Lung microvascular endothelial cell (primary cell): Measurements from ENCODE around the gene MAB21L2. TPM values are rescaled to one million over a fixed set of nuclear protein-coding genes. Genes with fewer than 3 reads are reported as not detected.
A peak's percentile ranks its signal among the peaks of the same experiment; 100 is the strongest.

Experiments used
- DNase-seq, 2 donors: peaks; one replicate each; pipeline versions ENCODE4 v3.0.0 to v3.0.0-alpha.2; 2010; ENCODE audit warnings: low read depth in 2 of 2
- total RNA-seq: library from RNA; depleted of rRNA; stranded (reverse); fragments of >200 nt; gene quantifications from 2 replicates; pipeline ENCODE4 v1.2.1, GENCODE V29; 2014

MAB21L2 gene
- total RNA-seq, 1 donor from 2014 or later: 0.20 TPM

DNA sequence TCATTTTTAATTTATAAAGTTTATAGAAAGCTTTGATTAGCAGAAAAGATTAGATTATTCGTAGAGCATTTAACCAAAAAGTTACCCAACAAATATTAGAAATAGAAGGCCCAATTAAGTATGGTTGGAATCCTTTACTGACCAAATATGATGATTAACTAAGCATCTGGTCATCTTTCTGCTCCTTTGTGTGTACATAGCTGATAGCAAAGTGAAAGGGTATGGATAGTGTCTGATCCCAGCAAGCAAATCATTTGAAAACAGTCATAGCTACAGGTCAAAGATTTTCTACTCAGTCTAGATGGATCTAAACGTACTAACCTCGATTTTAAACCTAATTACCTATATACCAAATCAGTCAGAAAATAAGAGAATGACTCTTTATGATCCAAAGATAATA is 7.3 kb upstream of the MAB21L2 start:
- DNase-seq: no peak

DNA sequence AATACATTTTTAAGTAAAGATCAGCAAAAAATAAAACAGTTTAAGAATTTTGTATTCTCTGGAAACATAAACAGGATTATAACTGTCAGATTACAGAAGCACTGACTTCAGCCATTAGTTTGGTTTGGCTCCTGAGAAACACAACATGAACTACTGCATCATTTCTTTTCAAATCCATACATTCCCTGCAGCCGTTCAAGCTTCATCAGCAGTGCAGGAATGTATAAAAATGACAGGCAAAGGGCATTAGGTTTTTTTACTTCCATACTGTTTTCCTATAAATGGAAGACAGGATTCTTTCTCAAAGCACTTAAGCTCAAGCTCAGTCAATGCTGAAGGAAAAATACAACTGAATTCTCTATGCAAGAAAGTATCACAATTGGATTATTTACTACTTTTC is 4.2 kb upstream of the MAB21L2 start:
- no peak for DNase-seq

DNA sequence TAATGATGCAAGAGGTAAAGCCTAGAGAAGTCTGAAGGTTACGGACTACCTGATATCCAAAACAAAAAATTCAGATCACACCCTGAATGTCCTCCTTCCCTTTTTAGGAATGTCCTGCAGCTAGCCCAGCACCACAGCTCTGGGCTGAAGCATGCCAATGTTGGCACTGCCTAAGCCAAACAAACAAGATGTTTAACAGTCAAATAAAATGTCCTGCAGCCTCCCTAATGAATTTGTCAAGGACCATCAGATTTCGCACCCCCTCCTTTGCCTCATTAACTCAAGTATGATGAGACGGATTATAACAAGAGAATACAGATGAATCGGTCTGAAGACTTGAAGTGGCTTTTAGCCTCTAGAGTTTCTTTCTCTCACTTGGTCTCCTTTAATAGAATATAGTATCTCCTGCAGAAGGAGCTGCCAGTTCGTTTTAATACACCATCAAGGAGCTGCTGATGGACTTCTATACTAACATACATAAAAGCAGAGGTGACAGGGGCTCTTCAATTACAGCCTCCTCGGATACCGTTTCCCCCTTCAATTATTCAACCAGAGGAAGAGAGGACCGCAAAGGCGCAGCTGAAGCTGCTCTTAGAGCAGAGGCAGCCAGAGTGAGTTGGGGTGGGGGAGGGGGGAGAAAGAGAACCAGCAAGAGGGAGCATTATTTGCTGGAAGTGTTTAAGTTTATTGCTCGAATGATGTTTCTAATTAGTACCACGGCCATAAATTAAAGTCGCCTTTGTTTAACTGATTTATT is 3.0 kb upstream of the MAB21L2 start:
- no peak for DNase-seq

DNA sequence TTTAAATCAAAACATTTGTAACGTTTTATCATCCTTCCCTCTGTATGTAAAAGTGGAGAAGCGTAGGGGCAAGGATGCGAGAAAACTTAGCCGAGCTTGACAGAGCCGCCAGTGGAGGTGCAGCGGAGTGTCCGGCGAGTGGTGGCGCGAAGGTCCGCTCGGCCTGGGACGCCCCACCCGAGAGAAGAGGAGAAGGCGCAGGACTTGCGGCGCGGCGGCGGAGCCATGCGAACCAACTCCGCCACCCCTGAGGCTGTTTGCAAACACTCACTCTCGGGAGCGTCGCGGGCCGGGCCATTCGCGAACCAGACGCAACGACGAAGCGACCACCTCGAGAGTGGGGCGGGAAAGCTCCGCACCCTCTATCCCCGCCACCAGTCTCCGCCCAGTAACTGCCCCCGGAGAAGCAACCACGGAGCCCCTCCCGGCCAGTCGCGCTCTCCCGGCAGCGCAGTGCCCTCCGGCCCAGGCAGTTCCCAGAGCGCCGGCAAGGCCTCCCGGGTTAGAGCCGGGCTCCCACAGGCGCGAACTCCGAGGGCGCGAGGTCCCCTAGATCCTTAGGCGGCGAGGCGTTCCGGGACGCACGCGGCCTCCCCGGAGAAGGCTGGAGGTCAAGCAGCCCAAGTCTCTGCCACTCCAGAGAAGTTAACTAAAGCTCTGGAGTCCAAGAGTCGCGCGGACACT is 2.3 kb upstream of the MAB21L2 start:
- DNase-seq: peak; percentile 6 to 23

DNA sequence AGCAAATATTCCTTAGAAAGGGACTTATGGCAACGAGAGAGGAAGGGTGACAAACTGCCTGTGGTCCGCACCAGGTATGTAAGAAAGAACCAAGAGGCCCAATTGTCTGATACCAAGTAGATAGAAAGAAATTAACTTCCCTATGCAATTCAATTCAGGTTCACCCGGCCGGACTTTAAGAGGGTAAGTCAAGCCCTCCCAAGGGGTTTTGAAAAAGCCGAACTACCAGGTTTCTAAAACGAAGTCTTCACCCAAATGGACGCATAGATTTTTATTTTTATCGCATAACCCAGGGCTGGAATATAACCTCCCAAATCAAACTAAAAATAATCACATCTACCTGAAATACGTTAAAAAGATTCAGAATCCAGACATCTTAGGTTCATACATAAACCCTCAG is 1.6 kb upstream of the MAB21L2 start:
- no peak for DNase-seq

- DNase-seq: no peak
These were observed 820 bp upstream of the MAB21L2 start for GRCh38 chr4:150581056-150581605.

DNA sequence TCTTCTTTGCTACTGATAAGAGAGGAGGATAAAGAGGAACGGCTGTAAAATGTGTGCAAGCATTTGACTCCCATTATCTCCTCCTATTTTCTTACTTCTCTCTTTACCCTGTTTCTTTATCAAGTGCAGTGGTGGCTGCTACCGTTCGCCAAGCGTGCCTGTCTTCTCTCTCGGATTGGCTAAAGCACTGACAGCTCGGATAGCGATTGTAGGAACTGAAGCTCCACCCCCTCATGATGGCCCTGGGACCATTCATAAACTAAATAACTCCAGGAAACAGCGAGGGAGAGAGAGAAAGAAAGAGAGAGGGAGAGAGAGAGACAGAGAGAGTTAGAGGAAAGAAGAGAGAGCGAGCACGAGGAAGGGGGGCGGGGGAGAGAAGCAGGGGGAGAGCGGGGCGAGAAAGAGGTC is 305 bp upstream of the MAB21L2 start:
- DNase-seq: peak in 1 of 2 donors; percentile 89

- DNase-seq: peak; percentile 6 to 80
These were observed 929 bp downstream of the MAB21L2 start for GRCh38 chr4:150582873-150583286.

DNA sequence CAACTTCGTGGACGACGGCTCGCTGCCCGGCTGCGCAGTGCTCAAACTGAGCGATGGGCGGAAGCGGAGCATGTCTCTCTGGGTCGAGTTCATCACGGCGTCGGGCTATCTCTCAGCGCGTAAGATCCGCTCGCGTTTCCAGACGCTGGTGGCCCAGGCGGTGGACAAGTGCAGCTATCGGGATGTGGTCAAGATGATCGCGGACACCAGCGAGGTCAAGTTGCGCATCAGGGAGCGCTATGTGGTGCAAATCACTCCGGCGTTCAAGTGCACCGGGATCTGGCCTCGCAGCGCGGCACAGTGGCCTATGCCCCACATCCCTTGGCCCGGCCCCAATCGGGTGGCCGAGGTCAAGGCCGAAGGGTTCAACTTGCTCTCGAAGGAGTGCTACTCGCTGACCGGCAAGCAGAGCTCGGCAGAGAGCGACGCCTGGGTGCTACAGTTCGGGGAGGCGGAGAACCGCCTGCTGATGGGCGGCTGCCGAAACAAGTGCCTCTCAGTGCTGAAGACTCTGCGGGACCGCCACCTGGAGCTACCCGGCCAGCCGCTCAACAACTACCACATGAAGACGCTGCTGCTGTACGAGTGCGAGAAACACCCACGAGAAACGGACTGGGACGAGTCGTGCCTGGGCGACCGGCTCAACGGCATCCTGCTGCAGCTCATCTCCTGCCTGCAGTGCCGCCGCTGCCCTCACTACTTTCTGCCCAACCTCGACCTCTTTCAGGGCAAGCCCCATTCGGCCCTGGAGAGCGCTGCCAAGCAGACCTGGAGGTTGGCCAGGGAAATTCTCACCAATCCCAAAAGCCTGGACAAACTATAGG is 1.5 kb downstream of the MAB21L2 start:
- DNase-seq: peak; percentile 4 to 69

- peak in 1 of 2 donors; percentile 31 for DNase-seq
These were observed 2.4 kb downstream of the MAB21L2 start for GRCh38 chr4:150584111-150584915.

- DNase-seq: no peak
These were observed 3.7 kb downstream of the MAB21L2 start for GRCh38 chr4:150585611-150586010.

DNA sequence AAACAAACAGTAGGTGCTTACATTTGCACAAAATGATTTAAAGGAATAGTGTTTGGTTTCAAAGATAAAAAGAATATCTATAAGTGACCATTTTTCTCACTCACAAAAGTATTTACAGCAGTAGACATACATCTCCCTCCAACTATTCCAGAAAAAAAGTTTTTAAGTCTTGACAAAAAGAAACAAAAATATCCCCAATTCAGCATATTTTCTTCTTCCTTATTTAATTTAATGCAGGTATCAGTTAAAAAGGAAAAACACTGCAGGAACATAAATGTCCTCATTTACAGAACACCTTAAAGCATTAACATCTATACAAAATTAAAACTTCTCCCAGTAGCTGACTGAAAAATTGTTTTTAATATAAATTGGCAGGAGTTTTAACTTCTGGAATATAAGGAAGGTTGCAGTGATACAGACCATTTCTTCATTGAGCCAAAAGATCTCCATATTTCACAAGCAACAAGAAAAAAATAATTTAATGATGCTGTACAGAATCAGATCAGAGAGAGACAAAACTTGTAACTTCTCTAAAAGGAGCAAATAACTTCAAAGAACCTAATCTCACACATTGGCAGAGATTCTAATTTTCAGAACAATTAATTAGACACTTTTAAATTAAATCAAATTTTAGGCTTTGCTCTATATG is 4.3 kb downstream of the MAB21L2 start:
- DNase-seq: no peak

GRCh38 chr4:150588316-150588715 is 6.4 kb downstream of the MAB21L2 start:
- DNase-seq: no peak

- DNase-seq: no peak
These were observed 7.2 kb downstream of the MAB21L2 start for GRCh38 chr4:150589157-150589556.

GRCh38 chr4:150590631-150591030 is 8.7 kb downstream of the MAB21L2 start:
- DNase-seq: no peak

DNA sequence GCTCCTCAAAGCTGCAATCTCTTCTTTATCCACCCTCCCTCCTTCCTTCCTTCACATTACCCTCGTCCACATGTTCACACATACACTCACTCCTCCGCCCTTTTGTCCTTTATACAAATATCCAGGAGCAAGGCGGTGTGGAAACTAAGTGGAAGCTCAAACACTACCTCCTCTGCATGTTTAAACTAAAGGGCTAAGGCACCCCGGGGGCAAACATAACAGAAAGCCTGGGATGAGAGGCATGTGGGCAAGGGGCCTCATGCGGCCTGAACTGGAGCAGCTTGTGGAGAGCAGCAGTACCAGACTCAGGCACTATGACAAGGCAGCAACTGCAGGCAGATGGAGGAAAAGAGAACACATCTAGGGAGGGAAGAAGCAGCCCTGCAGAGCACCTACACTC is 9.5 kb downstream of the MAB21L2 start:
- no peak for DNase-seq

GRCh38 chr4:150591904-150592303 is 10.0 kb downstream of the MAB21L2 start:
- no peak for DNase-seq

GRCh38 chr4:150593996-150594395 is 12.0 kb downstream of the MAB21L2 start:
- DNase-seq: peak; percentile 5 to 68

DNA sequence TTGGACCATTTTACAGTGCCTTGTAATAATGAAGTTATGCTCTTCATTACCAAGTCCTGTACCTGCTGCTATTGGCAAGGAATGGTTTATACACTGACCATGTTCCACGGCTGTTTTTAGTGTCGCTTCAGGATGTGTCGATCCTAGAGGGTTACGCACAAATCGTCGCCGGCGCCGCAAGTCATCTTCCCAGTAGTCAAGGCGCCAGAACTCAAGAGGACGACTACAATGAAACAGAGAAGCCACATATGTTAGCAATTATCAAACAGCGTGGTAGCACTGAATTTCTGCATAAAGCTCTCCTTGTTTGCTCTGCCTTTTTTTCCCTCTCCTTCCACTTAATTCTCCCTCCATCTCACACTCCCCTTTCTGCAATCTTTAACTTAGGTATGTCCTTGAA is 17.0 kb downstream of the MAB21L2 start:
- DNase-seq: no peak

GRCh38 chr4:150599547-150599946 is 17.6 kb downstream of the MAB21L2 start:
- no peak for DNase-seq
